ENCODE measurements around the gene ABCD1. TPM values are rescaled to one million over a fixed set of nuclear protein-coding genes. Genes with fewer than 3 reads are reported as not detected.

ABCD1 gene
- total and polyA plus RNA-seq, 9 of the 15 experiments (the other 6 are each of a cell fraction or from before 2014, with no cell fraction given): 0.07 to 6.9 (median 2.2) TPM

GRCh38 chrX:153764786-153765137 is 40.1 kb downstream of the ABCD1 start (continued):
- TF ChIP-seq RERE (CRISPR knock-in tag; IDR thresholded peaks at IDR 0.05; ENCODE audit: borderline replicate concordance) (no peak), BMI1 (IDR thresholded peaks at IDR 0.05; ENCODE audit: low read length) (no peak), ZNF511 (CRISPR knock-in tag; IDR thresholded peaks at IDR 0.05) (no peak), SETDB1 (IDR thresholded peaks at IDR 0.05; ENCODE audit: low read length) (no peak), ZNF707 (CRISPR knock-in tag; conservative IDR thresholded peaks at IDR 0.05) (no peak), PTBP1 (IDR thresholded peaks at IDR 0.05; ENCODE audit: low read depth, low read length) (no peak), U2AF2 (optimal IDR thresholded peaks at IDR 0.05; ENCODE audit: low read depth, low read length) (no peak)
- TF ChIP-seq, protein P1, sequence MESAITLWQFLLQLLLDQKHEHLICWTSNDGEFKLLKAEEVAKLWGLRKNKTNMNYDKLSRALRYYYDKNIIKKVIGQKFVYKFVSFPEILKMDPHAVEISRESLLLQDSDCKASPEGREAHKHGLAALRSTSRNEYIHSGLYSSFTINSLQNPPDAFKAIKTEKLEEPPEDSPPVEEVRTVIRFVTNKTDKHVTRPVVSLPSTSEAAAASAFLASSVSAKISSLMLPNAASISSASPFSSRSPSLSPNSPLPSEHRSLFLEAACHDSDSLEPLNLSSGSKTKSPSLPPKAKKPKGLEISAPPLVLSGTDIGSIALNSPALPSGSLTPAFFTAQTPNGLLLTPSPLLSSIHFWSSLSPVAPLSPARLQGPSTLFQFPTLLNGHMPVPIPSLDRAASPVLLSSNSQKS (CRISPR knock-in tag; IDR thresholded peaks at IDR 0.05): no peak
